ENCODE measurements around the gene MAFG.

- TF ChIP-seq, protein P1, sequence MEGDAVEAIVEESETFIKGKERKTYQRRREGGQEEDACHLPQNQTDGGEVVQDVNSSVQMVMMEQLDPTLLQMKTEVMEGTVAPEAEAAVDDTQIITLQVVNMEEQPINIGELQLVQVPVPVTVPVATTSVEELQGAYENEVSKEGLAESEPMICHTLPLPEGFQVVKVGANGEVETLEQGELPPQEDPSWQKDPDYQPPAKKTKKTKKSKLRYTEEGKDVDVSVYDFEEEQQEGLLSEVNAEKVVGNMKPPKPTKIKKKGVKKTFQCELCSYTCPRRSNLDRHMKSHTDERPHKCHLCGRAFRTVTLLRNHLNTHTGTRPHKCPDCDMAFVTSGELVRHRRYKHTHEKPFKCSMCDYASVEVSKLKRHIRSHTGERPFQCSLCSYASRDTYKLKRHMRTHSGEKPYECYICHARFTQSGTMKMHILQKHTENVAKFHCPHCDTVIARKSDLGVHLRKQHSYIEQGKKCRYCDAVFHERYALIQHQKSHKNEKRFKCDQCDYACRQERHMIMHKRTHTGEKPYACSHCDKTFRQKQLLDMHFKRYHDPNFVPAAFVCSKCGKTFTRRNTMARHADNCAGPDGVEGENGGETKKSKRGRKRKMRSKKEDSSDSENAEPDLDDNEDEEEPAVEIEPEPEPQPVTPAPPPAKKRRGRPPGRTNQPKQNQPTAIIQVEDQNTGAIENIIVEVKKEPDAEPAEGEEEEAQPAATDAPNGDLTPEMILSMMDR (IDR thresholded peaks at IDR 0.05), result no peak
- TF ChIP-seq POLR2A (IDR thresholded peaks at IDR 0.05), result no peak
These were observed 36.7 kb upstream of the MAFG start for GRCh38 chr17:81964081-81964849.

Measured in body of pancreas (tissue), 4 donors.